Right lobe of liver (tissue), 4 donors: ENCODE measurements around the gene ADGRF1.

ENCODE experiments used
- POLR2A ChIP-seq: fragments of 450-650 bp; IDR thresholded peaks from one replicate; pipeline ENCODE4 v1.6.1; 2017; ENCODE audit warnings: antibody characterized with exemption, mild to moderate bottlenecking
- TF ChIP-seq, protein P1 (sequence below), 4 donors: fragments of 200-600 bp in 3 of 4; fragments of 450-650 bp in 1 of 4; IDR thresholded peaks; one replicate each; pipeline versions ENCODE4 v1.5.1 to v1.8.0; 2016 to 2022; ENCODE audit warnings: antibody characterized with exemption in 4 of 4, mild to moderate bottlenecking in 2 of 4
- donor health status: DM: no; HTN: no; CAD: no.
- donor health status: DM: no; HTN: no; CAD: no.
- donor health status: DM: no; HTN: yes; CAD: no.

DNA sequence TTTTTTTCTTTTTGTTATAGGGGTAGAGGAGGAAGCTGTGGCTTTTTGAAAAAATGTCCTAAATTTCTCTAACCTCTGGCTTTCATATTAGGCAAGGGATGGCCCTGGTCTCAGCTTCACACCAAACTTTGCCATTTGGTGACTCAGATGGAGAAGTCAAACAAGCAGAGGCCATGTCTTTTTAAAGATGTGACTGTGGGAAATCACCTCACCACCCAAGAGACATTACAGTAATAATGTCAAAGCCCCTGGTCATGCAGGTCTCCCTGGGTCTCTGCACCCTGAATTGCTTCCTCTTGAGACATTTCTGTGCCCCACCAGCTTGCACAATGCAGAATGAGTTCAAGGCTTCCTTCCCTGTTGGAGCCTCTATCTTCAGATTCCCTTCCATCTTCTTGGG lies 80.9 kb downstream of the ADGRF1 start:
- TF ChIP-seq, protein P1, sequence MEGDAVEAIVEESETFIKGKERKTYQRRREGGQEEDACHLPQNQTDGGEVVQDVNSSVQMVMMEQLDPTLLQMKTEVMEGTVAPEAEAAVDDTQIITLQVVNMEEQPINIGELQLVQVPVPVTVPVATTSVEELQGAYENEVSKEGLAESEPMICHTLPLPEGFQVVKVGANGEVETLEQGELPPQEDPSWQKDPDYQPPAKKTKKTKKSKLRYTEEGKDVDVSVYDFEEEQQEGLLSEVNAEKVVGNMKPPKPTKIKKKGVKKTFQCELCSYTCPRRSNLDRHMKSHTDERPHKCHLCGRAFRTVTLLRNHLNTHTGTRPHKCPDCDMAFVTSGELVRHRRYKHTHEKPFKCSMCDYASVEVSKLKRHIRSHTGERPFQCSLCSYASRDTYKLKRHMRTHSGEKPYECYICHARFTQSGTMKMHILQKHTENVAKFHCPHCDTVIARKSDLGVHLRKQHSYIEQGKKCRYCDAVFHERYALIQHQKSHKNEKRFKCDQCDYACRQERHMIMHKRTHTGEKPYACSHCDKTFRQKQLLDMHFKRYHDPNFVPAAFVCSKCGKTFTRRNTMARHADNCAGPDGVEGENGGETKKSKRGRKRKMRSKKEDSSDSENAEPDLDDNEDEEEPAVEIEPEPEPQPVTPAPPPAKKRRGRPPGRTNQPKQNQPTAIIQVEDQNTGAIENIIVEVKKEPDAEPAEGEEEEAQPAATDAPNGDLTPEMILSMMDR (IDR thresholded peaks at IDR 0.05), result no peak
- no peak for TF ChIP-seq POLR2A
